Hepatocyte (in vitro differentiated cells): ENCODE data around the gene MGAT5.

ENCODE experiments used
- CTCF ChIP-seq: fragments of 200-600 bp; sonication (generic); IDR thresholded peaks from 2 replicates; pipeline ENCODE4 v1.5.1; 2016; ENCODE audit warnings: antibody characterized with exemption, mild to moderate bottlenecking; ENCODE audit not compliant: poor library complexity
- EZH2 ChIP-seq: fragments of 200-600 bp; sonication (generic); IDR thresholded peaks from 2 replicates; pipeline ENCODE4 v1.6.1; 2016; ENCODE audit warnings: antibody characterized with exemption, mild to moderate bottlenecking, borderline replicate concordance

GRCh38 chr2:134230885-134231284, 23.0 kb upstream of the MGAT5 start:
- TF ChIP-seq CTCF: no peak
- TF ChIP-seq EZH2: no peak
